ENCODE data around the gene KIF1A.

GRCh38 chr2:240732911-240733622 lies 87.0 kb downstream of the KIF1A start:
- no peak for TF ChIP-seq EZH2 (IDR thresholded peaks at IDR 0.05; ENCODE audit: borderline replicate concordance, insufficient read depth, low read length, poor library complexity, severe bottlenecking)
- no peak for TF ChIP-seq CTCF (IDR thresholded peaks at IDR 0.05; ENCODE audit: poor library complexity, severe bottlenecking)
- no peak for TF ChIP-seq TAF1 (IDR thresholded peaks at IDR 0.05; ENCODE audit: low read depth)
- no peak for TF ChIP-seq POLR2AphosphoS5 (IDR thresholded peaks at IDR 0.05)
- TF ChIP-seq SMC3 (conservative IDR thresholded peaks at IDR 0.05; ENCODE audit: poor library complexity), result no peak
- TF ChIP-seq REST (IDR thresholded peaks at IDR 0.05; ENCODE audit: borderline replicate concordance), result no peak
